ENCODE results near the gene PRR29. TPM values are rescaled to one million over a fixed set of nuclear protein-coding genes. Genes with fewer than 3 reads are reported as not detected.

PRR29 gene
- total RNA-seq, 1 experiment from 2014 or later: not detected

GRCh38 chr17:63999680-64000531 lies 1.8 kb downstream of the PRR29 start:
- H3K9me3 ChIP-seq (ENCODE audit: low read depth, low read length, poor library complexity, severe bottlenecking): no peaks in the 10 kb centered on the region
- H3K4me3 ChIP-seq (ENCODE audit: low read depth, low read length, poor library complexity, severe bottlenecking): no peak overlapping the region
- no peak overlapping the region for H3K27ac ChIP-seq (ENCODE audit: low read depth, low read length, poor library complexity, severe bottlenecking)
- BruUV-seq (replicated peaks): no TSS peak
- ChIA-PET CTCF (interaction anchor here (0.7 kb wide), 1 partner anchor 15 kb away, joined by 3 read pairs; no protein-coding TSS in a partner anchor), POLR2A (ENCODE audit: low non-redundant PET) (no interaction called here)
- no peaks in the 10 kb centered on the region for H3K36me3 ChIP-seq (ENCODE audit: insufficient read depth, low read length, poor library complexity, severe bottlenecking)
- no peaks in the 10 kb centered on the region for H3K4me1 ChIP-seq (ENCODE audit: insufficient read depth, low read length, poor library complexity, severe bottlenecking)
- no peak for DNase-seq (ENCODE audit: low spot score)
- TF ChIP-seq EZH2 (IDR thresholded peaks at IDR 0.05; ENCODE audit: borderline replicate concordance, low read depth, low read length, poor library complexity, severe bottlenecking) (no peak), CTCF (conservative IDR thresholded peaks at IDR 0.05; ENCODE audit: low read depth, low read length) (no peak)
- no peaks in the 10 kb centered on the region for H3K27me3 ChIP-seq (replicated peaks; ENCODE audit: insufficient read depth, low read depth, low read length, poor library complexity)
- intact Hi-C loops (cut with micrococcal nuclease; ENCODE audit: unreplicated experiment): no loop called here

GRCh38 chr17:64001091-64001579 lies 3.0 kb downstream of the PRR29 start:
- H3K27me3 ChIP-seq (replicated peaks; ENCODE audit: insufficient read depth, low read depth, low read length, poor library complexity): no peaks in the 10 kb centered on the region
- no peaks in the 10 kb centered on the region for H3K4me1 ChIP-seq (ENCODE audit: insufficient read depth, low read length, poor library complexity, severe bottlenecking)
- no peak for DNase-seq (ENCODE audit: low spot score)
- ChIA-PET POLR2A (ENCODE audit: low non-redundant PET) (no interaction called here), CTCF (interaction anchor here (0.6 kb wide), 1 partner anchor 320 kb away, joined by 3 read pairs; no protein-coding TSS in a partner anchor)
- H3K9me3 ChIP-seq (ENCODE audit: low read depth, low read length, poor library complexity, severe bottlenecking): no peaks in the 10 kb centered on the region
- no peak for TF ChIP-seq EZH2 (IDR thresholded peaks at IDR 0.05; ENCODE audit: borderline replicate concordance, low read depth, low read length, poor library complexity, severe bottlenecking)
- no peak for TF ChIP-seq CTCF (conservative IDR thresholded peaks at IDR 0.05; ENCODE audit: low read depth, low read length)
- no peak overlapping the region for H3K4me3 ChIP-seq (ENCODE audit: low read depth, low read length, poor library complexity, severe bottlenecking)
- BruUV-seq (replicated peaks): no TSS peak
- no peak overlapping the region for H3K27ac ChIP-seq (ENCODE audit: low read depth, low read length, poor library complexity, severe bottlenecking)
- H3K36me3 ChIP-seq (ENCODE audit: insufficient read depth, low read length, poor library complexity, severe bottlenecking): no peaks in the 10 kb centered on the region
- intact Hi-C loops (cut with micrococcal nuclease; ENCODE audit: unreplicated experiment): no loop called here

GRCh38 chr17:64001763-64002529 lies 3.8 kb downstream of the PRR29 start:
- H3K9me3 ChIP-seq (ENCODE audit: low read depth, low read length, poor library complexity, severe bottlenecking): no peaks in the 10 kb centered on the region

More at GRCh38 chr17:64001763-64002529, 3.8 kb downstream of the PRR29 start:
- BruUV-seq (replicated peaks): no TSS peak
- ChIA-PET POLR2A (ENCODE audit: low non-redundant PET) (no interaction called here), CTCF (interaction anchor here (0.5 to 1.1 kb wide), 2 partner anchors 126 to 132 kb away, joined by 3 to 4 read pairs; no protein-coding TSS in a partner anchor)
- no peak for TF ChIP-seq EZH2 (IDR thresholded peaks at IDR 0.05; ENCODE audit: borderline replicate concordance, low read depth, low read length, poor library complexity, severe bottlenecking)
- no peak for TF ChIP-seq CTCF (conservative IDR thresholded peaks at IDR 0.05; ENCODE audit: low read depth, low read length)
- Histone ChIP-seq H3K4me1 (ENCODE audit: insufficient read depth, low read length, poor library complexity, severe bottlenecking) (no peaks in the 10 kb centered on the region), H3K27ac (ENCODE audit: low read depth, low read length, poor library complexity, severe bottlenecking) (no peak overlapping the region), H3K36me3 (ENCODE audit: insufficient read depth, low read length, poor library complexity, severe bottlenecking) (no peaks in the 10 kb centered on the region), H3K27me3 (replicated peaks; ENCODE audit: insufficient read depth, low read depth, low read length, poor library complexity) (no peaks in the 10 kb centered on the region), H3K4me3 (ENCODE audit: low read depth, low read length, poor library complexity, severe bottlenecking) (no peak overlapping the region)
- DNase-seq (ENCODE audit: low spot score): no peak
- intact Hi-C loops (cut with micrococcal nuclease; ENCODE audit: unreplicated experiment): no loop called here
